SK-N-SH (cell line): Measurements from ENCODE around the gene KIFAP3. TPM values are rescaled to one million over a fixed set of nuclear protein-coding genes. Genes with fewer than 3 reads are reported as not detected.

Experiments used
- CTCF ChIA-PET: fragments of 300-600, 350-600 bp; formaldehyde crosslinking; extraction: SDS; loops from one replicate; lab custom pipeline; 2021; lab: Yijun Ruan, JAX
- POLR2A ChIA-PET: fragments of 350-600 bp; sonication (Branson Sonifier 250); formaldehyde crosslinking; extraction: SDS; loops from one replicate; lab custom pipeline; 2020; ENCODE audit warnings: antibody characterized with exemption, inconsistent platforms; lab: Yijun Ruan, JAX
- DNase-seq: peaks from one replicate; pipeline ENCODE4 v3.0.0; 2012
- H2AFZ ChIP-seq: fragments of 200-600 bp; sonication (generic); 2 replicates; pipeline ENCODE4 v1.8.1; 2016; ENCODE audit warnings: antibody characterized with exemption, mild to moderate bottlenecking, low read depth
- H3F3A ChIP-seq: fragments of 200-600 bp; sonication (generic); replicated peaks from 2 replicates; pipeline ENCODE3; 2016; ENCODE audit warnings: antibody characterized with exemption, mild to moderate bottlenecking; ENCODE audit not compliant: insufficient read depth
- H3K27ac ChIP-seq, 2 experiments: fragments of 200-500 bp in 1 of 2; fragments of 200-600 bp in 1 of 2; sonication (Bioruptor generic) in 1 of 2; sonication (generic), shearing (Covaris generic) in 1 of 2; 2 replicates each; pipeline versions ENCODE4 v1.5.1 to v1.6.1; 2014 to 2016; ENCODE audit warnings: low read depth in 2 of 2, inconsistent platforms in 1 of 2, low read length in 1 of 2, mild to moderate bottlenecking in 1 of 2, mixed read lengths in 1 of 2
- H3K27me3 ChIP-seq: fragments of 200-600 bp; sonication (generic), shearing (Covaris generic); 2 replicates; pipeline ENCODE4 v1.6.1; 2016; ENCODE audit warnings: mixed run types; ENCODE audit not compliant: insufficient read depth
- H3K36me3 ChIP-seq, 2 experiments: fragments of 200-500 bp in 1 of 2; fragments of 200-600 bp in 1 of 2; sonication (Bioruptor generic) in 1 of 2; sonication (generic) in 1 of 2; replicated peaks in 1 of 2; 2 replicates each; pipeline versions ENCODE3 to v1.5.1; 2014 to 2016; ENCODE audit warnings: low read length in 1 of 2, mild to moderate bottlenecking in 1 of 2; ENCODE audit not compliant: insufficient read depth in 2 of 2, control insufficient read depth in 1 of 2
- H3K4me1 ChIP-seq, 2 experiments: fragments of 200-500 bp in 1 of 2; fragments of 200-600 bp in 1 of 2; sonication (Bioruptor generic) in 1 of 2; sonication (generic), shearing (Covaris generic) in 1 of 2; 2 replicates each; pipeline versions ENCODE4 v1.5.1 to v1.6.1; 2014 to 2016; ENCODE audit warnings: low read depth in 1 of 2, low read length in 1 of 2, mixed run types in 1 of 2; ENCODE audit not compliant: insufficient read depth in 2 of 2, control insufficient read depth in 1 of 2
- H3K4me2 ChIP-seq: fragments of 200-600 bp; sonication (generic), shearing (Covaris generic); 2 replicates; pipeline ENCODE4 v1.6.1; 2017; ENCODE audit warnings: mixed run types
- H3K4me3 ChIP-seq, 2 experiments: fragments of 200-500 bp in 1 of 2; fragments of 200-600 bp in 1 of 2; sonication (Bioruptor generic) in 1 of 2; sonication (generic), shearing (Covaris generic) in 1 of 2; 2 replicates each; pipeline versions ENCODE4 v1.5.1 to v1.8.1; 2014 to 2016; ENCODE audit warnings: low read depth in 2 of 2, inconsistent platforms in 1 of 2, low read length in 1 of 2, mild to moderate bottlenecking in 1 of 2, mixed read lengths in 1 of 2, moderate library complexity in 1 of 2
- H3K79me2 ChIP-seq: fragments of 200-600 bp; sonication (generic); 2 replicates; pipeline ENCODE4 v1.8.1; 2017; ENCODE audit warnings: mild to moderate bottlenecking; ENCODE audit not compliant: insufficient read depth
- H3K9ac ChIP-seq: fragments of 200-600 bp; sonication (generic); 2 replicates; pipeline ENCODE4 v1.6.1; 2017; ENCODE audit warnings: mixed run types
- H3K9me2 ChIP-seq: fragments of 200-600 bp; sonication (generic); 2 replicates; pipeline ENCODE4 v1.6.1; 2017; ENCODE audit warnings: mixed run types
- H3K9me3 ChIP-seq: fragments of 200-600 bp; sonication (generic); 2 replicates; pipeline ENCODE4 v1.6.1; 2017; ENCODE audit warnings: mixed run types, mild to moderate bottlenecking, moderate library complexity
- H4K20me1 ChIP-seq: fragments of 200-600 bp; sonication (generic); 2 replicates; pipeline ENCODE4 v1.6.1; 2017; ENCODE audit warnings: mild to moderate bottlenecking, mixed run types; ENCODE audit not compliant: insufficient read depth
- ELF1 ChIP-seq: IDR thresholded peaks from 2 replicates; pipeline ENCODE4 v1.4.0; 2012
- EP300 ChIP-seq, 2 experiments: IDR thresholded peaks; 2 replicates each; pipeline versions ENCODE4 v1.4.0 to v1.6.1; 2012; ENCODE audit warnings: borderline replicate concordance in 1 of 2, low read depth in 1 of 2, low read length in 1 of 2
- EZH2phosphoT487 ChIP-seq: fragments of 200-600 bp; sonication (generic); IDR thresholded peaks from 2 replicates; pipeline ENCODE4 v1.6.1; 2017; ENCODE audit warnings: low read depth, mixed run types, mild to moderate bottlenecking, antibody characterized with exemption, moderate library complexity, borderline replicate concordance
- FOXJ3 ChIP-seq: sonication (generic); formaldehyde crosslinking; IDR thresholded peaks from 2 replicates; pipeline ENCODE4 v1.5.1; 2020; ENCODE audit warnings: mild to moderate bottlenecking, missing genetic modification reagents
- GATA2 ChIP-seq: sonication (generic); formaldehyde crosslinking; IDR thresholded peaks from 2 replicates; pipeline ENCODE4 v1.5.0; 2020; ENCODE audit warnings: mild to moderate bottlenecking, missing genetic modification reagents
- IRF3 ChIP-seq: fragments of 150-350 bp; IDR thresholded peaks from 2 replicates; pipeline ENCODE4 v1.6.1; 2016; ENCODE audit warnings: mild to moderate bottlenecking, low read depth, low read length
- JUND ChIP-seq: IDR thresholded peaks from 2 replicates; pipeline ENCODE4 v1.4.0; 2012
- MEF2A ChIP-seq: IDR thresholded peaks from 2 replicates; pipeline ENCODE4 v1.4.0; 2012; ENCODE audit warnings: low read depth, borderline replicate concordance
- NFIC ChIP-seq: IDR thresholded peaks from 2 replicates; pipeline ENCODE4 v1.4.0; 2012; ENCODE audit warnings: borderline replicate concordance
- NRF1 ChIP-seq: IDR thresholded peaks from 2 replicates; pipeline ENCODE4 v1.6.1; 2012; ENCODE audit warnings: low read depth, mild to moderate bottlenecking, low read length
- PBX3 ChIP-seq: IDR thresholded peaks from 2 replicates; pipeline ENCODE4; 2012
- RCOR1 ChIP-seq: fragments of 150-350 bp; IDR thresholded peaks from 2 replicates; pipeline ENCODE4 v1.6.1; 2017; ENCODE audit warnings: antibody characterized with exemption, low read length
- RFX5 ChIP-seq: IDR thresholded peaks from 2 replicates; pipeline ENCODE4 v1.6.1; 2012; ENCODE audit warnings: mild to moderate bottlenecking, improper control_type of control experiment, low read length
- RXRA ChIP-seq: IDR thresholded peaks from 2 replicates; pipeline ENCODE4 v1.4.0; 2012; ENCODE audit warnings: low read depth, mild to moderate bottlenecking, borderline replicate concordance
- SIN3A ChIP-seq: IDR thresholded peaks from 2 replicates; pipeline ENCODE4 v1.6.1; 2012; ENCODE audit warnings: low read depth, mild to moderate bottlenecking, low read length, moderate library complexity, borderline replicate concordance
- TCF12 ChIP-seq: IDR thresholded peaks from 2 replicates; pipeline ENCODE4 v1.4.0; 2012
- TEAD4 ChIP-seq: IDR thresholded peaks from 2 replicates; pipeline ENCODE4 v1.4.0; 2012; ENCODE audit warnings: mild to moderate bottlenecking, borderline replicate concordance; ENCODE audit not compliant: insufficient read depth
- USF1 ChIP-seq: IDR thresholded peaks from 2 replicates; pipeline ENCODE4 v1.4.0; 2012; ENCODE audit warnings: low read depth, borderline replicate concordance
- polyA plus RNA-seq, 3 experiments: library from polyadenylated mRNA; depleted of rRNA; stranded (reverse); fragments of >200 nt; gene quantifications; 2 replicates each; pipeline ENCODE4 v1.2.3, GENCODE V29; 2012
- TF ChIP-seq, protein P1 (sequence below): fragments of 150-350 bp; IDR thresholded peaks from 2 replicates; pipeline ENCODE4 v1.6.1; 2017; ENCODE audit warnings: antibody characterized with exemption, low read length, low read depth, borderline replicate concordance

The KIFAP3 gene
- polyA plus RNA-seq, 1 of the 3 experiments (the other 2 are of a cell fraction): 10.7 TPM

- TF ChIP-seq PBX3: no peak
- no peak for TF ChIP-seq SIN3A
- TF ChIP-seq EZH2phosphoT487: no peak
- TF ChIP-seq, protein P1, sequence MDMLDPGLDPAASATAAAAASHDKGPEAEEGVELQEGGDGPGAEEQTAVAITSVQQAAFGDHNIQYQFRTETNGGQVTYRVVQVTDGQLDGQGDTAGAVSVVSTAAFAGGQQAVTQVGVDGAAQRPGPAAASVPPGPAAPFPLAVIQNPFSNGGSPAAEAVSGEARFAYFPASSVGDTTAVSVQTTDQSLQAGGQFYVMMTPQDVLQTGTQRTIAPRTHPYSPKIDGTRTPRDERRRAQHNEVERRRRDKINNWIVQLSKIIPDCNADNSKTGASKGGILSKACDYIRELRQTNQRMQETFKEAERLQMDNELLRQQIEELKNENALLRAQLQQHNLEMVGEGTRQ: no peak
- no peak for TF ChIP-seq TCF12
- no peak for TF ChIP-seq IRF3
- TF ChIP-seq RCOR1: no peak
- TF ChIP-seq RFX5: no peak
Measured at GRCh38 chr1:169964206-169964605, 110.3 kb downstream of the KIFAP3 start (continued).

DNA sequence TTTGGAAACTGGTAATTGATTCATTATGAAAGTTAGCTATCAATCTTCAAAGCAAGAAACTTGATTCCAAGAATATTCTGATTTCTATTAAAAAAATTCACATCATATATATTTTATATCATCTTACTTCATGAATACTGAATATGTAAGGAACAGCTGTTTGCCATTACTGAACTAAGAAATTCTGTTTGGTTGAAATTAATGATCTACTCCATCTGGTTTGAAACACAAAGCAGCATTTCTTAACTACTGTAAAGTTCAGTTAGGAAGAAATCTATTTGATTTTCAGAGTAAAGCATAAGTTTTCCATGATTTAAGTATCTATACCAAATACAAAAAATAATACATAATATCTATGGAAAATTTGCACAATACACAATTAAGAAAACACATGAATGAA, 114.8 kb downstream of the KIFAP3 start:
- ChIA-PET POLR2A (no interaction called here), CTCF (no interaction called here)
- peaks cover 9% of the 10 kb centered on the region for H3F3A ChIP-seq
- H3K4me1 ChIP-seq: no peaks in the 10 kb centered on the region; a peak in 1 of 4 replicates
- no peak overlapping the region for H3K27ac ChIP-seq
- H3K4me3 ChIP-seq: no peak overlapping the region
- H3K79me2 ChIP-seq: no peaks in the 10 kb centered on the region
- DNase-seq: no peak
- H3K27me3 ChIP-seq: no peaks in the 10 kb centered on the region
- no peak overlapping the region for H2AFZ ChIP-seq
- no peaks in the 10 kb centered on the region for H3K9me3 ChIP-seq
- no peak overlapping the region for H3K4me2 ChIP-seq
- no peaks in the 10 kb centered on the region for H4K20me1 ChIP-seq
- TF ChIP-seq NFIC: no peak
- no peak for TF ChIP-seq RXRA
- TF ChIP-seq GATA2 (CRISPR knock-in tag): no peak
- no peak for TF ChIP-seq IRF3
- TF ChIP-seq NRF1: no peak
- no peak for TF ChIP-seq MEF2A
- TF ChIP-seq USF1: no peak
- no peak for TF ChIP-seq ELF1
- TF ChIP-seq EP300 (IDR thresholded peaks at IDR 0.05; ENCODE audit: borderline replicate concordance in 1 of 2, low read depth in 1 of 2, low read length in 1 of 2): no peak
- no peak for TF ChIP-seq JUND
- TF ChIP-seq TEAD4: no peak
- TF ChIP-seq RFX5: no peak
- TF ChIP-seq FOXJ3 (CRISPR knock-in tag): no peak
- TF ChIP-seq TCF12: no peak
- TF ChIP-seq, all 33 proteins: peak for 0
- Histone ChIP-seq H3K9me2 (no peaks in the 10 kb centered on the region), H3K9ac (no peak overlapping the region), H3K36me3 (peaks cover 2 to 4% of the 10 kb centered on the region in 2 experiments)
